NB4 (cell line): ENCODE data around the gene POU2AF2.

ENCODE experiments used
- CTCF ChIP-seq: IDR thresholded peaks from one replicate; pipeline ENCODE4 v1.5.1; 2012; ENCODE audit warnings: low read depth, low read length
- MYC ChIP-seq: IDR thresholded peaks from 2 replicates; pipeline ENCODE4 v1.6.1; 2011; ENCODE audit warnings: low read depth, low read length
- POLR2A ChIP-seq: IDR thresholded peaks from 2 replicates; pipeline ENCODE4 v1.6.1; 2011; ENCODE audit warnings: mild to moderate bottlenecking; ENCODE audit not compliant: insufficient read length; ENCODE audit errors: extremely low read depth

DNA sequence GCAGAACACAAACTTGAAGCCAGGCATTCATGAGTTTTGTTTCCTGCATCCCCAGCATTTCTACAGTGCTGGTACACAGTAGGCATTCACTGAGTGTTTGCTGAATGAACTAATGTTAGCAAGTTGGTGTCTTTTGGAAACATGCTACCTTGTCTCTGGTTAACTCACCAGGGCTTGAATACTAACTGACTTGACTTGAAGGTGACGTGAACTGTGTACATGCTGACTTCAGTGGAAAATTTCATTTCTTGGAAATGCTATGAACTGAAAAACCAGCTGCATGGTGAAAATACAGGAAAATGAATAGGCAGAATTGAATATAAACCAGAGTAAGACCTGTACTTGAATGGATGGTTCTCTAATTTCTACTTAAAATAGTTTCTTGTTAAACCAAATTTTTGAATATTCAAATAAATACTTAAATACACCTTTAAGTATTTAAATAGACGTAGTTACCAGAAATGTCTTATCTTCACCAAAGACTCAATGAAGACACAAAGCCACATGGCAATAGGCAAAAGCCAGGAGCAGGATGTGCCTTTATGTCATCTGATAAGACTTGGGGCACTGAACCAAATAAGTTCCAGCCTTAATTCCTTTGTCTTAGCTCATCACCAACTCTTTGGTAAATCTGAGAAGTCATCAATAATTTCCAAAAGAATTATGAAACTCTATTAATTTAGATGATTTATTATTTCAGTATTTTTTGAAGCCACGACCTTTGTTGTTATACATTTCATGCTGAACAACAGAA is 39.7 kb upstream of the POU2AF2 start:
- no peak for TF ChIP-seq CTCF
- TF ChIP-seq POLR2A: no peak
- TF ChIP-seq MYC: no peak
